Right hindlimb (tissue), 1 donor: ENCODE results near the gene CST4.
"Not testable (repeated sequence)": the region's sequence is repeated elsewhere in the genome, so short reads cannot be mapped to it uniquely, and the experiment has no call there.

Source experiments
- DNase-seq: peaks from one replicate; pipeline ENCODE4 v3.0.0-alpha.2; 2018

Gene CST4

GRCh38 chr20:23688684-23689398, at the start of gene CST4:
CST4 (minus strand) TSS chr20:23689038; CDS start chr20:23688969, 69 bp downstream.
- DNase-seq: not testable (repeated sequence)

- not testable (repeated sequence) for DNase-seq
Observed at GRCh38 chr20:23735391-23735790, 46.6 kb upstream of the CST4 start.

GRCh38 chr20:23734949-23735348, 46.1 kb upstream of the CST4 start:
- DNase-seq: not testable (repeated sequence)

- DNase-seq: not testable (repeated sequence)
Observed at GRCh38 chr20:23734440-23734839, 45.6 kb upstream of the CST4 start.

GRCh38 chr20:23727016-23727415, 38.2 kb upstream of the CST4 start:
- no peak for DNase-seq

GRCh38 chr20:23725102-23725501, 36.3 kb upstream of the CST4 start:
- DNase-seq: no peak

- DNase-seq: not testable (repeated sequence)
Observed at GRCh38 chr20:23723659-23724307, 34.9 kb upstream of the CST4 start.

GRCh38 chr20:23722851-23723250, 34.0 kb upstream of the CST4 start:
- DNase-seq: not testable (repeated sequence)

GRCh38 chr20:23721962-23722361, 33.1 kb upstream of the CST4 start:
- DNase-seq: no peak

GRCh38 chr20:23719351-23719750, 30.5 kb upstream of the CST4 start:
- not testable (repeated sequence) for DNase-seq

- DNase-seq: not testable (repeated sequence)
Observed at GRCh38 chr20:23711778-23712177, 22.9 kb upstream of the CST4 start.

- no peak for DNase-seq
Observed at GRCh38 chr20:23710771-23711170, 21.9 kb upstream of the CST4 start.

- no peak for DNase-seq
Observed at GRCh38 chr20:23705895-23706294, 17.1 kb upstream of the CST4 start.

GRCh38 chr20:23702021-23702420, 13.2 kb upstream of the CST4 start:
- DNase-seq: no peak

- no peak for DNase-seq
Observed at GRCh38 chr20:23700931-23701330, 12.1 kb upstream of the CST4 start.

GRCh38 chr20:23697947-23698346, 9.1 kb upstream of the CST4 start:
- no peak for DNase-seq

- not testable (repeated sequence) for DNase-seq
Observed at GRCh38 chr20:23695068-23695395, 6.2 kb upstream of the CST4 start.

- DNase-seq: not testable (repeated sequence)
Observed at GRCh38 chr20:23694178-23695067, 5.6 kb upstream of the CST4 start.

- not testable (repeated sequence) for DNase-seq
Observed at GRCh38 chr20:23692725-23693619, 4.1 kb upstream of the CST4 start.

- no peak for DNase-seq
Observed at GRCh38 chr20:23691675-23692074, 2.8 kb upstream of the CST4 start.

GRCh38 chr20:23690581-23690980, 1.7 kb upstream of the CST4 start:
- no peak for DNase-seq

- no peak for DNase-seq
Observed at GRCh38 chr20:23689399-23689690, 507 bp upstream of the CST4 start.

- DNase-seq: no peak
Observed at GRCh38 chr20:23687986-23688385, 852 bp downstream of the CST4 start.
